CD4-positive, alpha-beta T cell treated with Interleukin-15 for 1 hour (primary cell): ENCODE data around the gene KMT2C.
"Not testable (repeated sequence)": the region's sequence is repeated elsewhere in the genome, so short reads cannot be mapped to it uniquely, and the experiment has no call there.

ENCODE experiments used
- DNase-seq: peaks from one replicate; pipeline ENCODE4 v3.0.0-alpha.2; 2020

Gene KMT2C

DNA sequence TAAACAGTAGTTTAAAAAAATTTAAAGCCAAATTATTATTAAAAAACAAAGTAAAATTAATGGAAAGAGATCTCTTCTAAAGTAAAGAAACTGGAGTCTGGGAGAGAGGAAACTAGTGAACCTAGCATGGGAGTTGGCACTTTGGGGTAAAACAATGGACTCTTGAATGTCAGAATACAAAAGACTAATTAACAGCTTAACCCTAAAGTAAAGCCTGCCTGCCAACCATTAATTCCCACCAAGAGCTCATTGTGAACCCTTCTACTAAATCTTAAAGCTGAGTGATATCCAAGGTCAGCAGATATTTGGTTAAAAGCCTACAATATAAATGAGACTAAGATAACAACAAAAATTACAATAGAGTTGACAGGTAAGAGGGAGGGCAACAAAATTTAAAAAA, 36.5 kb downstream of the KMT2C start:
- no peak for DNase-seq

GRCh38 chr7:152395112-152395511, 40.7 kb downstream of the KMT2C start:
- DNase-seq: no peak

DNA sequence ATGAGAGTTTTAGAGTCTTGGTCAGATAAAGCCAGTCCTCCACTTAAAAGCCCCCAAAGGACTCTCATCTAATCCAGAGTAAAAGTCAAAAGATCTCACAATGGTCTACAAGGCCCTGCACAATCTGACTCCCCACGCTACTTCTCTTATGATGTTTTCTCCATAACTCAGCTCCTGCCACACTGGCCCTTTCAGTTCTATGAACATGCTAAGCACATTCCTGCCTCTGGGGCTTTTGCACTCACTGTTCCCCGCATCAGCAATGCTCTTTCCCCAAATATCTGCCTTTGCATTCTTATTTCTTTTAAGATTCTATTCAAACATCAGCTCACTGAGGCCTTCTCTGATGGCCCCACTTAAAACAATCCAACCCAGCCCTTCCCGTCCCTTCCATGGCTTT, 41.6 kb downstream of the KMT2C start:
- DNase-seq: not testable (repeated sequence)

- no peak for DNase-seq
These were observed 43.5 kb downstream of the KMT2C start for GRCh38 chr7:152392254-152392653.

GRCh38 chr7:152386136-152386764, 49.6 kb downstream of the KMT2C start:
- not testable (repeated sequence) for DNase-seq

GRCh38 chr7:152384235-152385200, 51.3 kb downstream of the KMT2C start:
- not testable (repeated sequence) for DNase-seq

GRCh38 chr7:152383341-152384234, 52.2 kb downstream of the KMT2C start:
- no peak for DNase-seq

GRCh38 chr7:152382244-152382643, 53.6 kb downstream of the KMT2C start:
- no peak for DNase-seq

GRCh38 chr7:152380931-152381578, 54.7 kb downstream of the KMT2C start:
- DNase-seq: not testable (repeated sequence)

DNA sequence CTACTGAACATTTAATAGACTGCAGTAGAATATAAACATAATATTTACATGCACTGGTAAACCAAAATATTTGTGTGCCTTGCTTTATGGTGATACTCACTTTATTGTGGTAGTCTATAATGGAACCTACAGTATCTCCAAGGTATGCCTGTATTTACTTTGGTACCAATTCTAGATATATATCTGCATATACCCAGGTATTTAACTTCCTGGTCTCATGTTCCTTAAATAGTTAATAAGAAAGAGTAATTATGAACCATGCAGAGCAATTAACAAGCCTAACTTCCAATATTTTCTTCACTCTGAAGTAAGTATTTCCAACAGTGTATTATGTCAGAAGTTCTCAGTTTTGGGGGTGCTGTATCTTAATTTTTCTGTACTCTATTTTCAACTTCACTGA, 57.3 kb downstream of the KMT2C start:
- not testable (repeated sequence) for DNase-seq

GRCh38 chr7:152376716-152377484, 58.9 kb downstream of the KMT2C start:
- not testable (repeated sequence) for DNase-seq

GRCh38 chr7:152370297-152370696, 65.5 kb downstream of the KMT2C start:
- DNase-seq: no peak

DNA sequence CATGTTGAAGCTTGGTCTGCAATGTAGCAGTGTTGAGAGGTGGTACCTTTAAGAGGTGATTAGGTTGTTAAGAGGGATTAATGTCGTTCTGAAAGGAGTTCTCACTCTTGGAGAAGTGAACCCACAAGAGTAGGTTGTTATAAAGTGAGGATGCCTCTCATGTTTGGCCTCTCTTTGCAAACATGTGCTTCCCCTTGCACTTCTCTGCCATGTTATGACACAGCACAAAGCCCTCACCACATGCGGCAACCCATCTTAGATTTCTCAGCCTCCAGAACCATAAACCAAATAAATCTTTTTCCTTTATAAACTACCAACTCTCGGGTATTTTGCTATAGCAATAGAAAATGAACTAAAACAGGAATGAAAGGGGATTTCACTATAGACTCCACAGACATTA, 66.3 kb downstream of the KMT2C start:
- DNase-seq: no peak

DNA sequence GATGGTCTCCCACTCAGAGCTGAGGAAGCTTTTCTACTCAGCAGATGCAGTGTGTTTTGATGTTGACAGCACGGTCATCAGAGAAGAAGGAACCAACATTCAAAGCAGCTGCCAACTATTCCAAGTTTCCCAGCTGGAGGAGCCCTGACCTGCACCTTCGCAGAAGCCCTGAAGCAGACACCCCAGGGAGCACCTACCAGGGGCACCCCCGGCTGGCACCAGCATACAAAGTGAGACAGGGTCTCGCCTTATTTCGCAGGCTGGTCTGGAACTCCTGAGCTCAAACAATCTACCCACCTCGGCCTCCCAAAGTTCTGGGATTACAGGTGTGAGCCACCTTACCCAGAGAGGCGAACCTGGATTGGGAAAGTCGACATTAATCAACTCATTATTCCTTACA, 68.6 kb downstream of the KMT2C start:
- DNase-seq: no peak

DNA sequence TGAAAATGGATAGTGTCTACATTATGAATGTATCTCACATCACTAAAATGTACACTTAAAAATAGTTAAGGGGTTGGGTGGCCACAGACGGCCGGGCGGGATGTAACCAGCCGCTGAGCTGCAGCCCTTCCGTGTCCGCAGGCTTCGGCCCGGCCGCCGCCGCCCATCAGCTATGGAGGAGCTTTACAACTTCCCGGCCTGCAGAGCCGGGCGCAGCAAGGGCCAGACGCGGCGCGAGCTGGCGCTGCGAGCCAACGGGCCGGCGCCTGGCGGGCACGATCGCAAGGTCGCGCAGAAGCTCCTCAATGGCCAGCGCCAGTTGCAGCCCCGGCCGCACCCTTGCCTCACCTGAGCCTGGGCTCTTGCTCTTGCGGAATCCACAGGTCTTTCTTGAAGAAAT, 69.1 kb downstream of the KMT2C start:
- no peak for DNase-seq

DNA sequence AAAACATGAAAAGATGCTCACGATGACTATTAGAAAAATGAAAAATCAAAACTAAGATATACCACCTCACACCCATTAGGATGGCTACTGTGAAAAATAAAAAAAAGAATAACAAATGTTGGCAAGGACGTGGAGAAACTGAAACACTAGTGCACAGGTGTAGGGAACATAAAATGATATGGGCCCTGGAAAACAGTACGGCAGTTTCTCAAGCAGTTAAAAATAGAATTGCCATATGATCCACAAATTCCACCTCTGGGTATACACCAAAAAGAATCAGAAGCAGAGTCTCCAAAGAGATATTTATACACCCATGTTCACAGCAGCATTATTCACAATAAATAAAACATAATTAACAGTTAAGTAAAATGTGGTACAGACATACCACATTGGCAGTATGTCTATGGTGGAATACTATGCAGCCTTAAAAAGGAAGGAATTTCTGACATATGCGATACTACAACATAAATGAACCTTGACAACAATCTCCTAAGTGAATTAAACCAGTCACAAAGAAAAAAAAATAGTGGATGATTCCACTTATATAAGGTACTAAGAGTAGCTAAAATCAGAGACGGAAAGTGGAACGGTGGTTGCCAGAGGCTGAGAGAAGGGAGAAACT, 69.7 kb downstream of the KMT2C start:
- no peak for DNase-seq

- DNase-seq: no peak
These were observed 72.0 kb downstream of the KMT2C start for GRCh38 chr7:152363798-152364197.

DNA sequence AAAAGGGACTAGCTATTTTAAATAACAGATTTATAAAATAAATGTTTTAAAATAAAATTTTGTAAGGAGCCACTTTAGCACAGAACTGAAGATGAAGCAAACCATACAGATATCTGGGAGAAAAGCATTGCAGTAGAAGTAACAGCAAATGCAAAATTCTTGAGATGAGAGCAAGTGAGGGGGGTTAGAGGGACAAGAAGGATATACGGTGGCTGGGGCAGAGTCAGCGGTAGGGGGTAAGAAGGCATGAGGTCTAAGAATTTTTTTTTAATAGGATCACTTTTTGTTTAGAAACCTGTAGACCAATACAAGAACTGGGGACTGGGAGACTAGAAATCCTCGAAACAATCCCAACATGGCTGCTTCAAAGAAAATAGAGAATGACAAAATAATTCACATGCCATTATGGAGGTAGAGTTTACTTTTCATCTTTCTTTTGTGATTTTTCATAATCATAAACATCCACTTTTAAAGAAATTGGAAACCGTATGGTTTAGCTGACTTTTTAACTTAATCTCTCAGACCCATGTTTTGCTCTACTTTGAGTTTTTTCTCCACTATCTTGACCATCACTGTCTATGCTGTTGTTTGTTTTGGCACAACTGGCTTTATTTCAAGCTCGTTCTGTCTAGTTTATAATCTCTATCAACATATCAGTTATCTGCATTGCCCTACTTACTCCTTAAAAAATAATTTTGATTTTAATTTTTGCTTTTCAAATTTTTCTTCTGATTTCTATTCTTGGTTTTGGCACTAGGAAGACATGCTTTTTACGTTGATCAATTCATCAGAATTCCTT, 73.5 kb downstream of the KMT2C start:
- no peak for DNase-seq

GRCh38 chr7:152355474-152356057, 80.2 kb downstream of the KMT2C start:
- no peak for DNase-seq

DNA sequence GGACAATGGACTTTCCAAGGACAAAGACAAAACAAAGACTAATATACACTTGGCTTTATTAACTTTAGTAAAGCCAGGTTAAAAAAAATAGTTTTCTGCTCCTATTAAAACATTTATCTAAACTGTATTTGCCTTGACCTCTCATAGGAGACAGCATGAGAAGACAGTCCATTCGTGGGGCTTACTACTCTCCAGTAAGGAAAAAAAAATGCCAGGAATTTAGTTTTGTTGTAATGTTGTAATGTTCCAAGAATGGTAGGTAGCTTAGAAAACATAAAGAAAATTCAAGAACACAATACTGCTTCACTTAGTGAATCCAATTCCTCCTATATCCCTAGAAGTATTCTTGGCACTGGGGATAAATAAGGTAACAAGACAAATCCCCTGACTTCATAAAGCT, 81.7 kb downstream of the KMT2C start:
- no peak for DNase-seq
